Immature natural killer cell (primary cell): ENCODE measurements around the gene NOL11. TPM values are rescaled to one million over a fixed set of nuclear protein-coding genes. Genes with fewer than 3 reads are reported as not detected.
A peak's percentile ranks its signal among the peaks of the same experiment; 100 is the strongest.
"Not testable (repeated sequence)": the region's sequence is repeated elsewhere in the genome, so short reads cannot be mapped to it uniquely, and the experiment has no call there.

ENCODE experiments used
- DNase-seq, 3 donors: peaks; one replicate each; pipeline ENCODE4 v3.0.0; 2022; ENCODE audit warnings: mixed read lengths in 1 of 3
- H3K27ac Mint-ChIP-seq, 6 donors: one replicate each; pipeline ENCODE4 v1.8.0; 2020; ENCODE audit warnings: mixed read lengths in 6 of 6, mild to moderate bottlenecking in 5 of 6, inconsistent platforms in 4 of 6, moderate library complexity in 3 of 6
- H3K27me3 Mint-ChIP-seq, 3 donors: one replicate each; pipeline ENCODE4 v1.8.0; 2020 to 2021; ENCODE audit warnings: low read depth in 3 of 3, mild to moderate bottlenecking in 3 of 3, mixed read lengths in 3 of 3, moderate library complexity in 3 of 3, inconsistent platforms in 1 of 3
- H3K36me3 Mint-ChIP-seq, 3 donors: one replicate each; pipeline ENCODE4 v1.8.0; 2020; ENCODE audit warnings: mixed read lengths in 3 of 3, inconsistent platforms in 2 of 3, mild to moderate bottlenecking in 2 of 3
- H3K4me1 Mint-ChIP-seq, 2 donors: one replicate each; pipeline ENCODE4 v1.8.0; 2020; ENCODE audit warnings: inconsistent platforms in 2 of 2, mild to moderate bottlenecking in 2 of 2, mixed read lengths in 2 of 2, moderate library complexity in 1 of 2
- H3K4me3 Mint-ChIP-seq, 5 donors: one replicate each; pipeline ENCODE4 v1.8.0; 2020; ENCODE audit warnings: mild to moderate bottlenecking in 5 of 5, mixed read lengths in 5 of 5, inconsistent platforms in 3 of 5, moderate library complexity in 3 of 5
- H3K9me3 Mint-ChIP-seq, 6 donors: one replicate each; pipeline ENCODE4 v1.8.0; 2020; ENCODE audit warnings: mild to moderate bottlenecking in 6 of 6, mixed read lengths in 6 of 6, inconsistent platforms in 4 of 6, moderate library complexity in 3 of 6
- polyA plus RNA-seq, 3 donors: library from polyadenylated mRNA; unstranded; fragments of 300-500 nt; fragmentation: Illumina TruSeq; gene quantifications; one replicate each; pipeline ENCODE4 v1.2.3, GENCODE V29; 2021

NOL11 gene
- polyA plus RNA-seq, 3 donors from 2014 or later = 11.0 to 27.2 (median 12.1) TPM

DNA sequence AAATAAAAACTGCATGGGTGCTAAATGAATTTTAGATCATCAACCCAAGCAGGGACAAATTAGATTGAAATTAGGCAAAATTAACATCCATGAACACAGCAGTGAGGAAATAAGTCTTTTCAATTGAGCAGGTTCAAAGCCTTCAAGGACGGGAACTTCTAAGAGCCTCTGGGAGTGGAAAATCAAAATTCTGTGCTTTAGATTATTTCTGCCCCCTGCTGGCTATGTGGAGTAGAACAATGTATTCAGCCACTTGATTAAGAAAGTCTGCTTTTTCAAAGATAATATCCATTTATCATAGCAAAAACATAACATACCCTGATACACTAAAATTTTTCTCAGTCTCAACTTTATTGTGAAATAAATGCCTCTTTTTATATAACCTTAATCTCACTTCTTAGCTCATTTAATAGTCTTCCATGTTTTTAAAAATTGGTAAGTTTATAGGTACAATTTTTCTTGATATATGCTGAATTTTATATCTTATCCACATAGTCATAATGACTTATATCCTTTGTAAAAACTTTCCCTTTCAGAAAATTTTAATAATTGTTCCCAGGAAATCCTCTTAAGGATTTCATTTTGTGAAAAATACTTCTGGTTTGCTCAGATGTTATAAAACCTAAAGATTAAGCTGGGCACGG, 28.1 kb upstream of the NOL11 start:
- no peak overlapping the region for H3K4me3 Mint-ChIP-seq
- peaks cover 5 to 7% (median 6%) of the 10 kb centered on the region in 3 donors for H3K27me3 Mint-ChIP-seq
- H3K36me3 Mint-ChIP-seq = peaks cover 5 to 29% (median 10%) of the 10 kb centered on the region in 3 donors
- H3K9me3 Mint-ChIP-seq = no peaks in the 10 kb centered on the region
- peak; percentile 49 to 62 (median 56) for DNase-seq
- peak overlapping the region in 1 of 6 donors; percentile 35 for H3K27ac Mint-ChIP-seq
- H3K4me1 Mint-ChIP-seq = peaks cover 0 to 4% of the 10 kb centered on the region in 2 donors

DNA sequence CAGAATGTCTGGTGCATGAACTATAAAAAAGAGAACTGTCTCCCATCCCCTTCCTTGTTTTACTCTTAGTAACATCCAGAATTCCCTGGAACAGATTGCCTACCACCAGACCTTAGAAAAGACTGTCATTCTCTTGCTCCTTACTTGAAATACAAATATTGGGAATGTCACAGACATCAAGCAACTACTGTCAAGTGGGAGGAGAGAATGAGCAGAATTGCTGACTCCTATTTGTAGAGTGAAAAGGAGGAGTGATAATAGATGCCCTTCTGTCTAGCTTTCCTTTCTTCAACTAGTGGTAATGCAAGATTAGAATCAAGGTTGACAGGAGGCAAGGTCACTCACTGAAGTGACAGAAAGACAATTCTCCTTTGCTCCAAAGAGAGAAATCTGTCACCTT, 23.9 kb upstream of the NOL11 start:
- H3K36me3 Mint-ChIP-seq = peaks cover 6 to 24% (median 10%) of the 10 kb centered on the region in 3 donors
- no peak for DNase-seq
- no peaks in the 10 kb centered on the region for H3K9me3 Mint-ChIP-seq
- no peak overlapping the region for H3K4me3 Mint-ChIP-seq
- peaks cover 0 to 4% of the 10 kb centered on the region in 2 donors for H3K4me1 Mint-ChIP-seq
- peak overlapping the region in 2 of 6 donors; percentile 21 to 37 for H3K27ac Mint-ChIP-seq
- peaks cover 3 to 10% (median 5%) of the 10 kb centered on the region in 3 donors for H3K27me3 Mint-ChIP-seq

DNA sequence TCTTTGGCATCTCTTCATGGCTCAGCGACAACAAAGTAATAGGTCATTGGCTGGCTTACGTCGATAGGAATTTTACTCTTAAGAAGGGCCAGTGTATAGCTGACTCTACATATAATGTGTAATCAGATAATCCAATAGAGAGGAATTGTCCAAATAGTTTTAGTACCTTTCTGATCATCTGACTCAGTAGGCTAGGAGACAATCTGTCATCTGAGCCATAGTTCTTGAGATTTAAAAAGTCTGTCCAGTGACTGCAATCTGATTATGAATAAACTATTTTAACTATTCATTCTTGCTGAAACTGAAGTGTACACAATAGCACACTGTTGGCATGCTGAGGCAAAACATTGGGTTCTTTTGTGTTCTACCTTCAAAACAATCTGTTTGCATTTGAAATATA, 21.4 kb upstream of the NOL11 start:
- Mint-ChIP-seq H3K4me3 (no peak overlapping the region), H3K27me3 (peaks cover 3 to 8% (median 5%) of the 10 kb centered on the region in 3 donors), H3K27ac (peak overlapping the region in 1 of 6 donors; percentile 18), H3K9me3 (no peaks in the 10 kb centered on the region), H3K4me1 (no peaks in the 10 kb centered on the region), H3K36me3 (peaks cover 6 to 24% (median 10%) of the 10 kb centered on the region in 3 donors)
- DNase-seq = no peak

DNA sequence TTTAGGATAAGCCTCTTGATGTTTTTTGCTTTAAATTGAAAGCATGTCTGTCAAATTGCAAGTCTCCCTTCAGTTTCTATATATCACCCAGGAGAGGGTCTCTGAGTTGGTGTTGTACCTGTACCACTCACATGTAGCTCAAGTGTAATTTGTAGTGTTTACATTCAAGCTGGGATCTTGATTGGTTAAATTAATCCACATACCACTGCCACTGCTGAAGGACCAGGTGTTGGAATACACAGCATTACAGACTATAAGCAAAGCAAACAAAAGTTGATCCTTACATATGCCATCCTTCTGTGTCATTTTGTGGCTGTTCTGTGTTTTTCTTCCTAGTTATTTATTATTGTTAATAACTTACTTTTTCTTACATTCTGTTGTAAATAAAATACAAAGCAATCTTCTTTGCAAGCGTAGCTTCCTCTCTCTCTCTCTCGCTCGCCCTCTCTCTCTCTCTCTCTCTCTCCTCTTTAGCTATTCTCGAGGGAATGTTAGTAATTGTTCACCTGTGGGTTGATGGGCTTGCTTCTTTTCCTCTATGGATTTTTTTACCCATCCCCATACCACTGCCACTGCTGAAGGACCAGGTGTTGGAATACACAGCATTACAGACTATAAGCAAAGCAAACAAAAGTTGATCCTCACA, 20.8 kb upstream of the NOL11 start:
- Mint-ChIP-seq H3K4me1 (peaks cover 0 to 2% of the 10 kb centered on the region in 2 donors), H3K36me3 (peaks cover 6 to 22% (median 10%) of the 10 kb centered on the region in 3 donors), H3K4me3 (no peak overlapping the region), H3K9me3 (no peaks in the 10 kb centered on the region), H3K27me3 (peaks cover 3 to 8% (median 4%) of the 10 kb centered on the region in 3 donors), H3K27ac (peak overlapping the region in 3 of 6 donors; percentile 13 to 56 (median 37))
- DNase-seq = no peak

DNA sequence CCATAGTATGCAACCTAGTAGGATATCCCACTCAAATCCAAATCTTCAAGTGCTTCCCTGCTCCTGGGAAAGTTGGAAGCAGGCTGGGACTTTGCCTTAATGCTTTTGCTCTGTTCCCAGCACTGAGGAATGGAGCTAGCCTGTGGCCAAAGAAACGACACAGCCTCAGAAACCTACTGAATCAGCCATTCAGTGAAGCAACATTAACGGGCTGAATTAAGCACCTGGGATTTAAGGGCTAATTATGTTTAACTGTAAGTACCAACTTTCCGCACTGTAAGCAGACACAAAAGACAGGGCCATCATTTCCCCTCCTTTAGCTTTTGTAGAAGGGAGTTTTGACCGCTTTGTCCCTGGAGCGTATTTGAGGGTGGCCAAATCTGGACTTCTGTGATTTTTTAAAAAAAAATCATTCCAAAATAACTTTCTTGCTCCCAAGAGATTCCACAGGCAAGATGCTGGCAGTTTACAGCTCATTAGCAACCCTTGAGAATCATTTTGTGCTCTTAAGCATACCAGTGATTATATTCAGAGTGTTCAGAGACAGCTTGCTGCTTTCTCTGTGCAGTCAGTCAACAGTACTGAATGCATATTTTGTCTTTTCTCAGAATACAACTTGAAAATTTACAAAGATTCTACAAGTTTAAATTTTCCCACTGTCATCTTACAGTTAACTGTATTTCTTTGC, 17.6 kb upstream of the NOL11 start:
- H3K4me3 Mint-ChIP-seq = no peak overlapping the region
- H3K27me3 Mint-ChIP-seq = peaks cover 0 to 6% (median 0%) of the 10 kb centered on the region in 3 donors
- peaks cover 0 to 2% of the 10 kb centered on the region in 2 donors for H3K4me1 Mint-ChIP-seq
- H3K27ac Mint-ChIP-seq = no peak overlapping the region
- no peak for DNase-seq
- no peaks in the 10 kb centered on the region for H3K9me3 Mint-ChIP-seq
- H3K36me3 Mint-ChIP-seq = peaks cover 0 to 5% (median 0%) of the 10 kb centered on the region in 3 donors

DNA sequence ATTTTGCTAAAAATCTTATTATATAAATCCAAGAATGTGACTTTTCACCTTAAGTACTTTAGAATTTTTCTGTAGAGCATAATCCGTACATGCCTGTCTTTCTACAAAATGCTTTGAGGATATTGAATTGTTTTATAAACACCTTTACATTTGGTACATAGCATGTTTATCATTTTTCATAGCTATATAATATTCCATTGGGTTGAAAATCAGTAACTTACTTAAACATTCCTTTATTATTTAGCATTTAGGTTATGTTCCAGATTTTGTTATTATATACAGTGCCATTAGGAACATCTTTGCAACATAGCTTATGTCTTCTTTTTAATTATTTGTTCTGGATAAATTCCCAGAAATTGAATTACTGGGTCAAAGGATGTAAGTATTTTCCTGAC, 17.0 kb upstream of the NOL11 start:
- H3K9me3 Mint-ChIP-seq = no peaks in the 10 kb centered on the region
- H3K4me1 Mint-ChIP-seq = peaks cover 0 to 2% of the 10 kb centered on the region in 2 donors
- no peak for DNase-seq
- H3K27me3 Mint-ChIP-seq = peaks cover 0 to 6% (median 0%) of the 10 kb centered on the region in 3 donors
- no peak overlapping the region for H3K4me3 Mint-ChIP-seq
- H3K27ac Mint-ChIP-seq = no peak overlapping the region
- H3K36me3 Mint-ChIP-seq = peaks cover 0 to 5% (median 0%) of the 10 kb centered on the region in 3 donors

DNA sequence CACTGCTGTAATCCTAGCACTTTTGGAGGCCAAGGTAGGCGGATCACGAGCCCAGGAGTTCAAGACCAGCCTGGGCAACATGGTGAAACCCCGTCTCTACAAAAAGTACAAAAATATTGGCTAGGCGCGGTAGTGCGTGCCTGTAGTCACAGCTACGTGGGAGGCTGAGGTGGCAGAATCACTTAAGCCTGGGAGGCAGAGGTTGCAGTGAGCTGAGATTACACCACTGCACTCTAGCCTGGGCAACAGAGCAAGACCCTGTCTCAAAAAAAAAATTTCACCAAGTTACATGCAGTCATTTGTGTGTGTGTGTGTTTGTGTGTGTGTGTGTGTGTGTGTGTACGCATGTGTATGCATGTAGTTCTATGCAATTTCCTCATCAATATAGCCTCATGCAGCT, 14.9 kb upstream of the NOL11 start:
- H3K27me3 Mint-ChIP-seq, H3K27ac Mint-ChIP-seq: not testable (repeated sequence)

DNA sequence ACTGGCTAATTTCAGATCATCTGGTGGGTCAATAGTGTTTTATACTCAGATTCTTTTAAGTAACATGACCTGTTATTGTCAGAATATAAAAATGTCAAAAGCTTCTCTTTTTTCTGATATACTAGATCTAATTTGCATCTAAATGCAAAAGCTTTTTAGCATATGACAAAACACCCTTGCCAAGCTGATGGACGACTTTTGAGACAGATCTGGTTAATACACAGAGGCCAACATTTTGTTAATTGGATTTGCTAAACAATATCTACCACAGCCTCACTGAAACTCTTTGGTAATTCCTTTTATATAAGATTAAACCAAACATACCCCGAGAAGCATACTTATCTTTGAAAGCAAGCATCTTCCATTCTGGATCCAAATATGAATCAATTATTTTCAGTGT, 10.3 kb upstream of the NOL11 start:
- no peak for DNase-seq
- Mint-ChIP-seq H3K27ac (no peak overlapping the region), H3K4me3 (no peak overlapping the region), H3K4me1 (no peaks in the 10 kb centered on the region), H3K36me3 (peaks cover 0 to 4% (median 0%) of the 10 kb centered on the region in 3 donors), H3K9me3 (no peaks in the 10 kb centered on the region), H3K27me3 (peaks cover 2 to 7% (median 5%) of the 10 kb centered on the region in 3 donors)

More for the DNA sequence above, 14.9 kb upstream of the NOL11 start:
- not testable (repeated sequence) for H3K9me3 Mint-ChIP-seq, H3K36me3 Mint-ChIP-seq, H3K4me1 Mint-ChIP-seq, DNase-seq, H3K4me3 Mint-ChIP-seq

DNA sequence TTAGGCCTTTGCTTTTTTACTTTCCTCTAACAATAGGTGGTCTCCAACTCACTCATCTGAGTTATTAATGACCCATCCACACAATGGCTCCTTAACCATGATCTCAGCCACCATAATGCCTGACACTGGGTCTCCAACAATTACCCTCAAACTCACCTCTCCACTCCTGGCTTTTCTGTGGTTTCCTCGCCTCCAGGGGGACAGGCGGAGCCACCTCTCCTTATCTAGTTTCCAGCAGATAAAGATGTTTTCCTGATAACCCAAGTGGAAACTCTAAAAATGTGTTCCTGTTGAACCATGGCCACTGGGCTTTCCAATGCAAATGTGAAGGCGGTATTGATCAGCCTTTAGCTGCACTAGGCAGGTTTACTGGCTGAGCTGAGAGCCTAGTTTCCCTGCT, 9.4 kb upstream of the NOL11 start:
- DNase-seq = no peak
- no peak overlapping the region for H3K27ac Mint-ChIP-seq
- peaks cover 0 to 4% (median 0%) of the 10 kb centered on the region in 3 donors for H3K36me3 Mint-ChIP-seq
- H3K4me3 Mint-ChIP-seq = no peak overlapping the region
- H3K4me1 Mint-ChIP-seq = no peaks in the 10 kb centered on the region
- H3K27me3 Mint-ChIP-seq = peaks cover 2 to 7% (median 7%) of the 10 kb centered on the region in 3 donors
- no peaks in the 10 kb centered on the region for H3K9me3 Mint-ChIP-seq

DNA sequence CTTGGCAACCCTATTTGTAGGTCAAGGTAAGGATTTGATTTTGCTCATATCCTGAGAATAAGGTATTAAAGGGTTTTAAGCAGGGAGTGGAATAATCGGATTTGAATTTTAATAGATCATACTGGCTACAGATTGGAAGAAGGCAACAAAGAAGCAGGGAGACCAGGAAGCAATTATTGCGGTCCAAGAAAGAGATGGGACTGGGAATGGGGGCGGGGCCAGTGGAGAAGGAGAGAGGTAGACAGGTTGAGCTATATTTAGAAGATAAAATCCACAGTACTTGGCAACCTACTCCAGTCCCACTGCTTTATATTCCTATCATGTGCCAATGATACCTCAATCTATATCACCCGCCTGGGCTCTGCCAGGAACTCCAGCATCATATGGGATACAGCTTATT, 5.8 kb upstream of the NOL11 start:
- Mint-ChIP-seq H3K4me3 (no peak overlapping the region), H3K36me3 (peaks cover 0 to 4% (median 0%) of the 10 kb centered on the region in 3 donors), H3K27ac (no peak overlapping the region), H3K4me1 (peaks cover 1 to 5% of the 10 kb centered on the region in 2 donors), H3K9me3 (no peaks in the 10 kb centered on the region), H3K27me3 (peaks cover 2 to 7% (median 7%) of the 10 kb centered on the region in 3 donors)
- DNase-seq = no peak

DNA sequence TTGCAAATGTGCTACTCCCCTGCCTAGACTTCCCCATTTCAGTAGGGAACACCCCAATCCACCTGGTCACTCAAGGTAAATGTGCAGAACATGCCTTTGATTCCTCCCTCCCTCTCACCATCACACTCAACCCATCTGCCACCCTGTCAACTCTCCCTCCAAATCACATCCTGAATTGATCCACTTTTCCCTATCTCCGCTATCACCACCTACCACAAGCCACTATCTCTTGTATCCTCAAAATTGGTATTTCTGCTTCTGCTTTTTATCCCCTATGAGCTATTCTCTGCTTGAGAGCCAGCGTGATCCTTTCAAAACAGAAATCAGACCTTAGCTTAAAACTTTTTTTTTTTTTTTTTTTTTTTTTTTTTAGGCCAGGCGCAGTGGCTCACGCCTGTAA, 5.4 kb upstream of the NOL11 start:
- no peak overlapping the region for H3K4me3 Mint-ChIP-seq
- DNase-seq = no peak
- peaks cover 0 to 4% (median 0%) of the 10 kb centered on the region in 3 donors for H3K36me3 Mint-ChIP-seq
- no peaks in the 10 kb centered on the region for H3K9me3 Mint-ChIP-seq
- H3K4me1 Mint-ChIP-seq = peaks cover 6 to 10% of the 10 kb centered on the region in 2 donors
- H3K27ac Mint-ChIP-seq = no peak overlapping the region
- H3K27me3 Mint-ChIP-seq = peaks cover 2 to 7% (median 6%) of the 10 kb centered on the region in 3 donors

DNA sequence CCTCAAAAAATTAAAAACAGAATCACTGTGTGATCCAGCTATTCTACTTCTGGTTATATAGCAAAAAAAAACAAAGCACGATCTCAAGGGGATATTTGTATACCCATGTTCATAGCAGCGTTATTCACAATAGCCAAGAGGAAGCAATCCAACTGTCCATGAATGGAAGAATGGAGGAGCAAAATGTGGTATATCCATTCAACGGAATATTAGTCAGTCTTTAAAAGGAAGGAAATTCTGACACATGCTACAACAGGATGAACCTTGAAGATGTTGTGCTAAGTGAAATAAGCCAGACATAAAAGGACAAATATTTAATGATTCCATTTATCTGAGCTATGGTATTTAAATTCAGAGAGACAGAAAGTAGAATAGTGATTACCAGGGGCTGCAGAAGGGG, 4.6 kb upstream of the NOL11 start:
- Mint-ChIP-seq H3K9me3 (no peaks in the 10 kb centered on the region), H3K27ac (no peak overlapping the region), H3K27me3 (peaks cover 7 to 12% (median 9%) of the 10 kb centered on the region in 3 donors), H3K4me1 (peaks cover 13 to 18% of the 10 kb centered on the region in 2 donors), H3K36me3 (peaks cover 0 to 4% (median 0%) of the 10 kb centered on the region in 3 donors), H3K4me3 (no peak overlapping the region)
- DNase-seq = no peak

DNA sequence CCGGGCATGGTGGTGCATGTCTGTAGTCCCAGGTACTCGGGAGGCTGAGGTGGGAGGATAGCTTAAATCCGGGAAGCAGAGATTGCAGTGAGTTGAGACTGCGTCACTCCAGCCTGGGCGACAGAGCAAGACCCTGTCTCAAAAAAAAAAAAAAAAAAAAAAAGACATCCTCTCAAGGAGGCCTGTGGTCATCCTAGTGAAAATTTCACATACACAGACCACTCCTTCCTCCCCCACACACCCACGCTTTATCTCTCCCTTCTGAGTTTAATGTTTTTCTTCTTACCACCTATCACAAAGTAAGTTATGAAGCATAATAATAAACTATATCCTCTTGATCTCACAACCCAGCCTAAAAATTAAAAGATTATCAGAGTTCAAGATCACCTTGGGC, 1.3 kb upstream of the NOL11 start:
- Mint-ChIP-seq H3K9me3 (no peaks in the 10 kb centered on the region), H3K27me3 (peaks cover 5 to 9% (median 9%) of the 10 kb centered on the region in 3 donors), H3K4me1 (peaks cover 23 to 31% of the 10 kb centered on the region in 2 donors), H3K27ac (peak overlapping the region in 4 of 6 donors; percentile 17 to 100 (median 64)), H3K4me3 (peak overlapping the region in 3 of 5 donors; percentile 7 to 100 (median 99)), H3K36me3 (peaks cover 0 to 5% (median 4%) of the 10 kb centered on the region in 3 donors)
- DNase-seq = no peak

DNA sequence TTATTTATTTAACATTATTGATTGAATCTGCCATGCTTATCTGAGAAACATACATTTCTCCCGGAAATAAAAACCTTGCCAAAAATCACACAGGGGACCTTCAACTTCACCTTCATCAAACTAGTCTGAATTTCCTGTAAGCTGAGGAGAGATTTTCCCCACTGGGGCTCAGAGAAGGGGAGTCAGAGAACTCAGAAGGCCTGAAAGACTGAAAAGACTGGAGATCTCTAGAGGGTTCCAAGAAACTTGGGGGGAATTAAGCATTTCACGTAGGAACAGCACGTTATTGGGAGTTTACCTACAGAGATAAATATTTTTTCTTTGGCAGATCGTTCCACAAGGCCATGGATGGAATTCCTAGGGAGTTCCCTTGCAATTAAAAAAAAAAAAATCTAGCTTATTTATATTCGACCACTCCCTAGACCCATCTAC, 528 bp upstream of the NOL11 start:
- peaks cover 25 to 31% of the 10 kb centered on the region in 2 donors for H3K4me1 Mint-ChIP-seq
- peak overlapping the region; percentile 95 to 100 (median 99) for H3K27ac Mint-ChIP-seq
- no peak for DNase-seq
- peak overlapping the region; percentile 99 to 100 (median 99) for H3K4me3 Mint-ChIP-seq
- H3K36me3 Mint-ChIP-seq = peaks cover 4 to 13% (median 11%) of the 10 kb centered on the region in 3 donors
- peaks cover 5 to 9% (median 8%) of the 10 kb centered on the region in 3 donors for H3K27me3 Mint-ChIP-seq
- no peaks in the 10 kb centered on the region for H3K9me3 Mint-ChIP-seq
